HG02623 (cell line): Measurements from ENCODE around the gene FUT8.

Experiments used
- ATAC-seq: cut with Tn5 transposase; IDR thresholded peaks from one replicate; pipeline ENCODE4 v1.9.1; 2021; ENCODE audit warnings: moderate library complexity; ENCODE audit not compliant: unreplicated experiment

FUT8 gene

DNA sequence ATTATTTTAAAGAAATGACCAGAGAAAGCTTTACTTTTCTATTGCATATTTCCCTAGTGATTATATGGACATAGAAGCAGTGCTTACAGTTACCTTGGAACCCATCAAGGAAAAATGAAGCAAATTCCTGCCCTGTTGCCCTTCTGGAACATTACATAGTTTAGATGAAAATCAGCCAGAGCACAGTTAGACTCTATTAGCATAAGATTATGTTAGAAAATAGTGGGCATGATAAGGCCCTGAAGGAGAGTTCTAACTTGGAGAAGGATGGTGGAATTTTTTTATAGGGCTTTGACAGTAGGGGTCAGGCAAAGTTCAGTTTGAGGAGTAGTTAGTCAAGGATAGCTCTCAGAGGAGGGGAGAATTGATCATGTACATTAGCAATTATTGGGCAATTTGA is 74.3 kb downstream of the FUT8 start:
- ATAC-seq: no peak

DNA sequence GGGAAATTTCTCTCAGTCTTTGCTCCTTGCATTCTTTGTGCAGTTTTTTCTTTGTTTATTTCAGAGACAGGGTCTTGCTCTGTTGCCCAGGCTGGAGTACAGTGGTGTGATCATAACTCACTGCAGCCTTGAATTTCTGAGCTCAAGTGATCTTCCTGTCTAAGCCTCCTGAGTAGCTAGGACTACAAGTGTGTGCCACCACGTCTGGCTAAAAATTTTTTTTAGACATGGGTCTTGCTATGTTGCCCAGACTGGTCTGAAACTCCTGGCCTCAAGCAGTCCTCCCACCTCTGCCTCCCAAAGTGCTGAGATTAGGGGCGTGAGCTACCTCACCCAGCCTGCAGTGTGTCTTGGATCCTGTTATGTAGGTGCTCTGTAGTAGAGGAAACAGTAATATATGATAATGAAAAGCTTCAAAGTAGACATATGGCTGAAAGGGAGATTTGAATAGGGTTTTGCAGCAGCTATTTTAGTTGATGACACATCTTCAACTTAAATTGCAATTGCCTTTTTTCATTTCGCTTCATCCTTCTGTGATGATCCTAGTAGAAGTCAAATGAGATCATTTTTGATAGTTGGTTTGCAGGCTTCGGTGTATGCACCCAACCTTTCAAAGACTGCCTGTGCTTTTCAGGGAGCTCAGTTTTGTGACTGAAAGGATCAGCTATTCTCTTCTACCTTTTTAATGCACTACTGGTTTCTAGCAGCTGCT is 75.4 kb downstream of the FUT8 start:
- ATAC-seq: no peak

GRCh38 chr14:65491274-65491673 is 78.7 kb downstream of the FUT8 start:
- no peak for ATAC-seq

- no peak for ATAC-seq
Measured at GRCh38 chr14:65492266-65492665, 79.7 kb downstream of the FUT8 start.

DNA sequence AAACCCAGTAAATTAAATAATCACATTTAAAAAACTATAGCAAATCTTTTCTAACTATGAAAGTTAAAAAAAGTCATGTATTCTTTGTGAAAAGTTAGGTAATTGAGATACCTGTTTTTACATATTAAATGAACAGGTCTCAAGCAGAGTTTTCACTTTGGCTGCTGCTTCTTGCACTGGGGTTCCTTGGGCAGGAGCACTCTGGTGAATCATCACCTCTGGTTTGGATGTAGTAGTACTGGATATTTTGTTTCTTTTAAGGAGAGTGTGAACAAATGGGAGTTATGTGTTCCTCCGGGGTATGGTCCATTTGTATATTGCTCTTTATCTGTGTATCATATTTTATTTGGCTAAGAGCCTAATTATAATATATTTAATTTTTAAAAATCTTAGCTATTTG is 82.7 kb downstream of the FUT8 start:
- no peak for ATAC-seq

GRCh38 chr14:65496178-65496993 is 83.9 kb downstream of the FUT8 start:
- ATAC-seq: no peak

GRCh38 chr14:65499138-65499537 is 86.6 kb downstream of the FUT8 start:
- no peak for ATAC-seq

GRCh38 chr14:65500075-65500474 is 87.5 kb downstream of the FUT8 start:
- ATAC-seq: no peak

- ATAC-seq: peak; percentile 37
Measured at GRCh38 chr14:65501328-65501727, 88.8 kb downstream of the FUT8 start.

DNA sequence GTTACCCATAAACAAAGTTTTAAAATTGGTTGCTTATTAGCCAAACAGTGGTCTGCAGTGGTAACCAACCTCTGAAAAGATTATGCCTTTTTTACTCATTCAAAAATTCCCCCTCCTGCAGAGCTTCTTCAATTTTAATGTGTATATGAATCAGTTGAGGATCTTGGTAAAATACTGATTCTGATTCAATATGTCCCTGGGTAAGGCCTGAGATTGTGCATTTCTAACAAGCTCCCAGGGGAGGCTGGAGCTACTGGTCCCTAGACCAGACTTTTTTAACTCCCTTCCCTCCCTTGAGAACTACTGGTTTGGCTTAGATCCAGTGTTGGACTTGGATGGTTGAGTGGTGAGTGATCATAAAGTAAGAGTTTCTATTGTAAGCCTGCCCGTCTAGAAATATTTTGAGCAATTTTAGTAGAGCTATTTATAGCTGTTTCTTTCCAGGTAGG is 90.2 kb downstream of the FUT8 start:
- peak; percentile 49 for ATAC-seq

DNA sequence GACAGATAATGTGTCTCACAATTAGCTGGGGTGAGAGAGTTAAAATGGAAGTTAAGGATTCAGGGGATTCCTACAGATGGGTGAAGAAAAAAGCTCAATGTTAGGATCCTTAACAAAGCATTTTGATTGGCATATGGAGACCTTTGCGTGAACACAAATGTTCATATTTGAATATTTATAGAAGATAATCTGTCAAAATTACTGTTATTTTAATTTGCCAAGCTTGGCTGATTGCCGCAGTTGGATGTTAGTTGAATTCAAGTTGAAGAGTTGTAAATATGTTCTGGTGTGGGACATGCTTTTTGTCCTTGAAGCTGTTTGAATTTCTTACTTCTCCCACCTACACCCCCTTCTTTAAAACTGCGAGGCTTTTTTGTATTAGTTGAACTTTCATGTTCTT is 91.2 kb downstream of the FUT8 start:
- ATAC-seq: no peak

DNA sequence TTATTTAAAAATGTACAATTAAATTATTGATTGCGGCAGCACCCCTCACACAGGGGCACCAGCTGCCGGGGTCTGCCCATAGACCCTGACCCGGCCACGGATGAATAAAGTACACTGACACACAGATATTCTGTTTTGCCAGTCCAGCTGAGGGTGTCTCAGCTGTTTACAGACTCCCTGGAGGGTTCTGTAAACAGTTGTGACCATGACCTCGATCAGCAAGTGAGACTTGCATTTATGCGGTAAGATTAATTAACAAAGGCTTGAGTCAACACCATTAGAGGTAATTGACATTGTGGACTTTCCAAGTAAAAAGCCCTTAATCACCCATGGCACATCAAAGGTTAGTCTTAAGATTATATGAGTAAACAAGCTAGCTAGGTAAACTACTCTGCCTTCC is 94.3 kb downstream of the FUT8 start:
- ATAC-seq: no peak

DNA sequence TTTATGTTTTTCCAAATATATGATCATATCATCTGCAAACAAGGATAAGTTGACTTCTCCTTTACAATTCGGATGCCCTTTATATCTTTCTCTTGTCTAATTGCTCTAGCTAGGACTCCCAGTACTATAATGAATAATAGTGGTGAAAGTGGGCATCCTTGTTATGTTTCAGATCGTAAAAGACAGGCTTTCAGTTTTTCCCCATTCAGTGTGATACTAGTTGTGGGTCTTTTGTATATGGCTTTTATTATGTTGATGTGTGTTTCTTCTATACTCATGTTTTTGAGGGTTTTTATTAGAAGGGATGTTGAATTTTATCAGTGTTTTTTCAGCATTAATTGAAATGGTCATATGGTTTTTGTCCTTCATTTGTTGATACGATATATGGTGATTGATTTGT is 97.3 kb downstream of the FUT8 start:
- no peak for ATAC-seq

DNA sequence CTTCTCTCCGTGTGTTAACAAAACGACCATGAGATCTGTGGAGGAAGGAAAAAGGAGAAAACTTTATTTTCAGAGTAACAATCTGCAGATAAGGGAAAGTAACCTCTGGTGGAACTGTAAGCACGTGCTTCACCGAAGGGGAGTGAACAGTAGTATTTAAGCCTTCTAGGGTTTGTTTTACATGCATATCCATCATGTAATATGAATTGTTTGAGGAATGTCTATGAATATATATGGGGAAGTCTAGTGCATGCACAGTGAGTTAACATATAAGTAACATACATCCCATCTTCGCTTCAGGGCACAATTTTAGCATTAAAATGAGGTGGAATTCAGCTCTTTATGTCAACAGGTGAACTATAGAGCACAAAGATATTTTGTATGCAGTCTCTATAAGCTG is 101.1 kb downstream of the FUT8 start:
- ATAC-seq: no peak

- ATAC-seq: no peak
Measured at GRCh38 chr14:65517635-65518542, 105.4 kb downstream of the FUT8 start.

DNA sequence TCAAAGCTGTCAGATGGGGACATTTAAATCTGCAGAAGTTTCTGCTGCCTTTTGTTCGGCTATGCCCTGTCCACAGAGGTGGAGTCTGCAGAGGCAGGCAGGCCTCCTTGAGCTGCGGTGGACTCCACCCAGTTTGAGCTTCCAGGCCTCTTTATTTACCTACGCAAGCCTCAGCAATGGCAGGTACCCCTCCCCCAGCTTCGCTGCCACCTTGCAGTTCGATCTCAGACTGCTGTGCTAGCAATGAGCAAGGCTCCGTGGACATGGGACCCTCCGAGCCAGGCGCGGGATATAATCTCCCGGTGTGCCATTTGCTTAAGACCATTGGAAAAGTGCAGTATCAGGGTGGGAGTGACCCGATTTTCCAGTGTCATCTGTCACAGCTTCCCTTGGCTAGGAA is 115.5 kb downstream of the FUT8 start:
- no peak for ATAC-seq

- no peak for ATAC-seq
Measured at GRCh38 chr14:65531148-65531547, 118.6 kb downstream of the FUT8 start.

GRCh38 chr14:65533736-65534404 is 121.3 kb downstream of the FUT8 start:
- no peak for ATAC-seq

DNA sequence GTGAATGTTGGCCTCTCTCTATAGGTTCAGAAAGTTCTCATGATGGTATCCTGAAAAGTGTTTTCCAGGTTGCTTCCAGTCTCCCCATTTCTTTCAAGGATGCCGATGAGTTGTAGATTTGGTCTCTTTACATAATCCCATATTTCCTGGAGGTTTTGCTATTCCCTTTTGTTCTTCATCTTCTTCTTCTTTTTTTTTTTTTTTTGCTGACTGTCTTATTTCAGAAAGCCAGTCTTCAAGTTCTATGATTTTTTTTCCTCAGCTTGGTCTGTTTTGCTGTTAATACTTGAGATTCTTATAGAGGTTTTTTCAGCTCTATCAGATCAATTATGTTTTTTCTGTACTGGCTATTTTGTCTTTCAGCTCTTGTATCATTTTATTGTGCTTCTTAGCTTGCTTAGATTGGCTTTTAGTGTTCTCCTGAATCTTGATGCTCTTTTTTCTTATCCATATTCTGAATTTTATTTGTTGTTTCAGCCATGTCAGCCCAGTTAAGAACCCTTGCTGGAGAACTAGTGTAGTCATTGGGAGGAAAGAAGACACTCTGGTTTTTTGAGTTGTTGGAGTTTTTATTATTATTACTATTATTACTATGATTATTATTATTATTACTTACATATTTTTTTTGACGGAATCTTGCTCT is 124.4 kb downstream of the FUT8 start:
- ATAC-seq: no peak

GRCh38 chr14:65548878-65549277 is 136.3 kb downstream of the FUT8 start:
- ATAC-seq: no peak
